Melanocyte of skin (primary cell): ENCODE results near the gene HSFY2. TPM values are rescaled to one million over a fixed set of nuclear protein-coding genes. Genes with fewer than 3 reads are reported as not detected.

Experiments
- small RNA-seq, 2 donors: library from RNA; depleted of rRNA; stranded (forward); fragments of <200 nt; gene quantifications; one replicate each; pipeline ENCODE3, GENCODE V24; 2012
- total RNA-seq, 2 donors: library from RNA; depleted of rRNA; stranded (reverse); fragments of >200 nt; gene quantifications; 2 replicates each; pipeline ENCODE4 v1.2.3, GENCODE V29; 2012

HSFY2 gene
- total RNA-seq, result not detected

GRCh38 chrY:18773635-18774034 is at the start of gene HSFY2:
Gene HSFY2, minus strand, starts transcription at chrY:18773735. Its CDS starts 117 bp downstream, at chrY:18773618.

Small RNA genes within 50 kb of the gene (small RNA-seq; reads per million reads assigned to genes)
- gene GPM6BP2, result 0 reads per million in 2 donors

Other genes with a start within 250 kb of the HSFY2 start
- not detected for gene HSFY1, start 227.0 kb downstream of the HSFY2 start, total RNA-seq